Fibroblast of skin of back (primary cell): ENCODE results near the gene DHX9. TPM values are rescaled to one million over a fixed set of nuclear protein-coding genes. Genes with fewer than 3 reads are reported as not detected.

ENCODE experiments used
- DNase-seq: peaks from one replicate; pipeline ENCODE4 v3.0.0-alpha.2; 2013
- polyA plus RNA-seq, 2 experiments: library from polyadenylated mRNA; unstranded; fragments of 120-200 nt; gene quantifications; one replicate each; pipeline ENCODE4 v1.2.1, GENCODE V29; 2013; ENCODE audit not compliant: insufficient read length in 2 of 2

DHX9 gene
- polyA plus RNA-seq (2013, experiment 1 of 2; ENCODE audit: insufficient read length), result 158 TPM
- polyA plus RNA-seq (2013, experiment 2 of 2; ENCODE audit: insufficient read length), result 79.0 TPM

GRCh38 chr1:182839209-182840066 is at the start of gene DHX9:
Gene DHX9, plus strand, starts transcription at chr1:182839347. Its CDS starts 3,220 bp downstream, at chr1:182842567.
- peak; percentile 86 for DNase-seq

- no peak for DNase-seq
Observed at GRCh38 chr1:182791281-182792179, 47.6 kb upstream of the DHX9 start.

- DNase-seq, result no peak
Observed at GRCh38 chr1:182794091-182794490, 45.1 kb upstream of the DHX9 start.

GRCh38 chr1:182794676-182795201 is 44.4 kb upstream of the DHX9 start:
- no peak for DNase-seq

GRCh38 chr1:182795563-182796228 is 43.5 kb upstream of the DHX9 start:
- DNase-seq, result no peak

GRCh38 chr1:182802006-182802803 is 36.9 kb upstream of the DHX9 start:
- no peak for DNase-seq

GRCh38 chr1:182803846-182804245 is 35.3 kb upstream of the DHX9 start:
- DNase-seq, result no peak

- no peak for DNase-seq
Observed at GRCh38 chr1:182806015-182806678, 33.0 kb upstream of the DHX9 start.

GRCh38 chr1:182807907-182808306 is 31.2 kb upstream of the DHX9 start:
- DNase-seq, result no peak

GRCh38 chr1:182809414-182809957 is 29.7 kb upstream of the DHX9 start:
- DNase-seq, result peak; percentile 12

GRCh38 chr1:182811975-182812722 is 27.0 kb upstream of the DHX9 start:
- DNase-seq, result no peak

GRCh38 chr1:182816863-182817262 is 22.3 kb upstream of the DHX9 start:
- DNase-seq, result no peak

- no peak for DNase-seq
Observed at GRCh38 chr1:182817802-182818201, 21.3 kb upstream of the DHX9 start.

GRCh38 chr1:182823220-182823619 is 15.9 kb upstream of the DHX9 start:
- DNase-seq, result no peak

GRCh38 chr1:182826892-182827291 is 12.3 kb upstream of the DHX9 start:
- DNase-seq, result no peak

GRCh38 chr1:182829285-182829932 is 9.7 kb upstream of the DHX9 start:
- DNase-seq, result no peak

- peak; percentile 39 for DNase-seq
Observed at GRCh38 chr1:182833271-182833670, 5.9 kb upstream of the DHX9 start.

GRCh38 chr1:182834326-182834725 is 4.8 kb upstream of the DHX9 start:
- no peak for DNase-seq

GRCh38 chr1:182835806-182836205 is 3.3 kb upstream of the DHX9 start:
- DNase-seq, result no peak
